ENCODE results near the gene IFNB1. TPM values are rescaled to one million over a fixed set of nuclear protein-coding genes. Genes with fewer than 3 reads are reported as not detected.

Gene IFNB1
- total and polyA plus RNA-seq, 7 donors: 0.20 TPM; not detected in 6

- TF ChIP-seq EP300 (IDR thresholded peaks at IDR 0.05): no peak
- TF ChIP-seq, protein P1, sequence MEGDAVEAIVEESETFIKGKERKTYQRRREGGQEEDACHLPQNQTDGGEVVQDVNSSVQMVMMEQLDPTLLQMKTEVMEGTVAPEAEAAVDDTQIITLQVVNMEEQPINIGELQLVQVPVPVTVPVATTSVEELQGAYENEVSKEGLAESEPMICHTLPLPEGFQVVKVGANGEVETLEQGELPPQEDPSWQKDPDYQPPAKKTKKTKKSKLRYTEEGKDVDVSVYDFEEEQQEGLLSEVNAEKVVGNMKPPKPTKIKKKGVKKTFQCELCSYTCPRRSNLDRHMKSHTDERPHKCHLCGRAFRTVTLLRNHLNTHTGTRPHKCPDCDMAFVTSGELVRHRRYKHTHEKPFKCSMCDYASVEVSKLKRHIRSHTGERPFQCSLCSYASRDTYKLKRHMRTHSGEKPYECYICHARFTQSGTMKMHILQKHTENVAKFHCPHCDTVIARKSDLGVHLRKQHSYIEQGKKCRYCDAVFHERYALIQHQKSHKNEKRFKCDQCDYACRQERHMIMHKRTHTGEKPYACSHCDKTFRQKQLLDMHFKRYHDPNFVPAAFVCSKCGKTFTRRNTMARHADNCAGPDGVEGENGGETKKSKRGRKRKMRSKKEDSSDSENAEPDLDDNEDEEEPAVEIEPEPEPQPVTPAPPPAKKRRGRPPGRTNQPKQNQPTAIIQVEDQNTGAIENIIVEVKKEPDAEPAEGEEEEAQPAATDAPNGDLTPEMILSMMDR (IDR thresholded peaks at IDR 0.05): no peak
- no peak for TF ChIP-seq POLR2AphosphoS5 (IDR thresholded peaks at IDR 0.05)
- TF ChIP-seq POLR2A (IDR thresholded peaks at IDR 0.05): no peak
- intact Hi-C loops (cut with DNase I): loop anchor here (5.0 kb wide), 4 partner anchors 172 to 1187 kb away; no protein-coding TSS in a partner anchor
- 58 to 80% methylated on average over 2 of the region's 2 CpGs for WGBS, 2 donors
- Histone ChIP-seq H3K9me3 (no peaks in the 10 kb centered on the region), H3K4me1 (peaks cover 0 to 5% (median 0%) of the 10 kb centered on the region in 4 donors), H3K4me3 (no peak overlapping the region), H3K27ac (no peak overlapping the region), H3K27me3 (no peaks in the 10 kb centered on the region), H3K36me3 (no peaks in the 10 kb centered on the region)
- DNase-seq: no peak
Measured at GRCh38 chr9:21114311-21114710, 36.6 kb upstream of the IFNB1 start.

DNA sequence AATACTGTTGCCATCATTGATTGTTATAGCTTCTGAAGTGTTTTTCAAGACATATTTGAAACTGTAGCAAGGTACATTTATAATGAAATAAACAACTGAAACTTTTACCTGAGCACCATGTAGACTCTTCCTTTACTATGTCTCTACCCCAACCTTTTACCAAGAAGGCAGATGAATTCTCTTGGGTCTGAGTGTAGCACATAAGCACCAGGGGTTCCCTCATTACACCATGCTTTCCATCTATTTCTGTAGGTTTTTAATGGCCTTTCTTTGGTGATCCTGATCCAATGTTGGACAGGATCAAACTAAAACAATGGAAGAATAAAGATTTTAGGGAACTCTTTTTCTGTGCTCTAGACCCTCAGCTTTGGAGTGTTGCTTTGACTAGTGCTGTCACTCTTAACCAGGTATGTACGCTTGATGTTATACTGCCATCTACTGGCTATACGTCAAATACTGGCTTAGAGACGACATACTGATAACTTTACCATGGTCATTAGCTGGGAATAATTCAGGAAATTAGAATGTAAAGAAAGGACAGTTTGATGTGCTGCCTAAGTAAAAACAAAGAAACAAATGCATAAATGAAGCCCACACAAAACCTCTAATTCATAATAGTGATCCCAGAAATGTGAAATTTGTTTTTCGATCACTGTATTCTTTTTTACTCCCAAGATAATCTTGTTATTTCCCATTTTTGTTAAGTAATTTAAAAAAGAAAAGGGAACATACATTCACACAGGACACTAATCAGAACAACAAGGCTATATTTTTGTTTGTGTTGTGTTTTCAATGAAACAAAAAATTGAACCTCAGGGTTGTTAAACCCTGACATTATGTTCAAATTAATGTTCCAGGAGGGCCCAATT, 33.2 kb upstream of the IFNB1 start:
- intact Hi-C loops (cut with DNase I): loop anchor here (2.0 to 5.0 kb wide), 5 partner anchors 169 to 1184 kb away; no protein-coding TSS in a partner anchor
- Histone ChIP-seq H3K4me1 (no peaks in the 10 kb centered on the region), H3K36me3 (no peaks in the 10 kb centered on the region), H3K4me3 (no peak overlapping the region), H3K9me3 (no peaks in the 10 kb centered on the region), H3K27ac (no peak overlapping the region), H3K27me3 (no peaks in the 10 kb centered on the region)
- TF ChIP-seq POLR2A (IDR thresholded peaks at IDR 0.05): no peak
- TF ChIP-seq, protein P1 (IDR thresholded peaks at IDR 0.05): peak; percentile 43 to 84 (median 68)
- no peak for DNase-seq
- WGBS, 2 donors: 24 to 25% methylated on average over 4 of the region's 4 CpGs

DNA sequence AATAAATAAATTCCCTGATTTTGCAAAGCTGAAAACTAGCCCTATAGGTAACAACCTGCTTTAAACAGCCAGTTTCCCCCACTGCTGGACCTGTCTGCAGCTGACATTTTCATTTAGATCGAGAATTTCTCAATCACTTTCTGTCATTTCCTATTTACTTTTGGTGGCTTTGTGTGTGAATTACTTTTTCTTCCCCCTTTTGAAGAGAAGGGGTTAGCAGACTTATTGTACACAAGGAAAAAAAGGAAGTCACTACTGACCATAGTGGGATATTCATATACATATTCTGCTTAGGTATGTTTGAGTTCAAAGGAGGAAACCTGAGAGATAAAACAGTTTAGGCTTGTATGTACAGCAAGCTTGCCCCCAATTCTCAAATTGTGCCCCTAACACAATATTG, 27.0 kb upstream of the IFNB1 start:
- intact Hi-C loops (cut with DNase I): no loop called here
- TF ChIP-seq, protein P1 (IDR thresholded peaks at IDR 0.05): no peak
- no peak for TF ChIP-seq POLR2AphosphoS5 (IDR thresholded peaks at IDR 0.05)
- TF ChIP-seq EP300 (IDR thresholded peaks at IDR 0.05): no peak
- no peak for TF ChIP-seq POLR2A (IDR thresholded peaks at IDR 0.05)
- no peaks in the 10 kb centered on the region for H3K27me3 ChIP-seq

DNA sequence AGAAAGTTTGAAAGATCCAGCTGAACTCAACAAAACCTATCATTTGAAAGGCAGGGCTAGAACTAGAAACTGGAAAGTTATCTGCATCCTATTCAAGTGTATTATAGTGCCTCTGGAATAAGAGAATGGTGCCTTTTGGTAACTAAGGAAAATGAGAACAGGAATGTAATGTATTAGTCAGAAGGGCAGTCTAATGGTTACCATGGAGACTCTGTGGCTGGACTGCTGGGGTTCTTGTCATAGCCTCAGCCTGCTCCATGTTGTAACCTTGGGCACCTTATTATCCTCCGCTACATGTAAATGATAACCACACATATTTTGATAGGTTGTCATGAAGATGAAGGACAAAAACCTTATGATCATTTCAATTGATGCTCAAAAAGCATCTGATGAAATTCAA, 24.6 kb upstream of the IFNB1 start:
- Histone ChIP-seq H3K36me3 (no peaks in the 10 kb centered on the region), H3K27ac (no peak overlapping the region), H3K4me3 (no peak overlapping the region), H3K9me3 (no peaks in the 10 kb centered on the region), H3K27me3 (no peaks in the 10 kb centered on the region), H3K4me1 (peaks cover 0 to 1% (median under 1%) of the 10 kb centered on the region in 4 donors)
- intact Hi-C loops (cut with DNase I): no loop called here
- 95 to 100% methylated on average over 1 of the region's 1 CpG for WGBS, 2 donors
- no peak for TF ChIP-seq EP300 (IDR thresholded peaks at IDR 0.05)
- TF ChIP-seq, protein P1 (IDR thresholded peaks at IDR 0.05): no peak
- TF ChIP-seq POLR2AphosphoS5 (IDR thresholded peaks at IDR 0.05): no peak
- no peak for TF ChIP-seq POLR2A (IDR thresholded peaks at IDR 0.05)
- DNase-seq: no peak

More for the DNA sequence above, 27.0 kb upstream of the IFNB1 start:
- WGBS, 2 donors: 41 to 65% methylated on average over 1 of the region's 1 CpG
- H3K4me1 ChIP-seq: no peaks in the 10 kb centered on the region
- no peak overlapping the region for H3K27ac ChIP-seq
- no peak for DNase-seq
- H3K4me3 ChIP-seq: no peak overlapping the region
- no peaks in the 10 kb centered on the region for H3K9me3 ChIP-seq
- no peaks in the 10 kb centered on the region for H3K36me3 ChIP-seq

Data from sigmoid colon (tissue), 7 donors.